ENCODE measurements around the gene MLKL.
"Not testable (repeated sequence)": the region's sequence is repeated elsewhere in the genome, so short reads cannot be mapped to it uniquely, and the experiment has no call there.

The MLKL gene

GRCh38 chr16:74657870-74658642 is 42.6 kb downstream of the MLKL start:
- Histone ChIP-seq H3K27me3 (ENCODE audit: low read depth, low read length) (no peaks in the 10 kb centered on the region), H3K9ac (ENCODE audit: low read length) (no peak overlapping the region), H3K4me3 (ENCODE audit: low read length) (no peak overlapping the region), H3K9me3 (ENCODE audit: insufficient read depth, low read length) (no peaks in the 10 kb centered on the region), H2AFZ (ENCODE audit: low read depth, low read length) (no peak overlapping the region), H4K20me1 (ENCODE audit: insufficient read depth, low read length) (peaks cover 82% of the 10 kb centered on the region), H3K36me3 (replicated peaks; ENCODE audit: low read depth, low read length) (peaks cover 78% of the 10 kb centered on the region), H3K4me1 (ENCODE audit: low read length) (peaks cover 21% of the 10 kb centered on the region), H3K4me2 (ENCODE audit: low read length) (no peak overlapping the region), H3K79me2 (ENCODE audit: low read length) (peaks cover 99% of the 10 kb centered on the region), H3K27ac (ENCODE audit: low read length) (no peak overlapping the region)
- TF ChIP-seq EZH2phosphoT487 (IDR thresholded peaks at IDR 0.05; ENCODE audit: low read depth) (no peak), CTCF (IDR thresholded peaks at IDR 0.05; ENCODE audit: low read depth, low read length) (no peak)

GRCh38 chr16:74654536-74655050 is 46.1 kb downstream of the MLKL start:
- Histone ChIP-seq H3K4me2 (ENCODE audit: low read length) (no peak overlapping the region), H3K9me3 (ENCODE audit: insufficient read depth, low read length) (no peaks in the 10 kb centered on the region), H3K27ac (ENCODE audit: low read length) (no peak overlapping the region), H3K79me2 (ENCODE audit: low read length) (peaks cover 99% of the 10 kb centered on the region), H3K4me3 (ENCODE audit: low read length) (no peak overlapping the region), H3K27me3 (ENCODE audit: low read depth, low read length) (no peaks in the 10 kb centered on the region), H3K9ac (ENCODE audit: low read length) (no peak overlapping the region), H4K20me1 (ENCODE audit: insufficient read depth, low read length) (peaks cover 69% of the 10 kb centered on the region), H3K4me1 (ENCODE audit: low read length) (peaks cover 19% of the 10 kb centered on the region), H2AFZ (ENCODE audit: low read depth, low read length) (no peak overlapping the region), H3K36me3 (replicated peaks; ENCODE audit: low read depth, low read length) (peaks cover 71% of the 10 kb centered on the region)
- TF ChIP-seq CTCF (IDR thresholded peaks at IDR 0.05; ENCODE audit: low read depth, low read length) (no peak), EZH2phosphoT487 (IDR thresholded peaks at IDR 0.05; ENCODE audit: low read depth) (no peak)

GRCh38 chr16:74652883-74653282 is 47.8 kb downstream of the MLKL start:
- H3K9ac ChIP-seq (ENCODE audit: low read length); H3K27ac ChIP-seq (ENCODE audit: low read length); H3K27me3 ChIP-seq (ENCODE audit: low read depth, low read length); H2AFZ ChIP-seq (ENCODE audit: low read depth, low read length); H3K4me2 ChIP-seq (ENCODE audit: low read length); H3K4me3 ChIP-seq (ENCODE audit: low read length); H3K9me3 ChIP-seq (ENCODE audit: insufficient read depth, low read length); H3K4me1 ChIP-seq (ENCODE audit: low read length): not testable (repeated sequence)
- peaks cover 98% of the 10 kb centered on the region for H3K79me2 ChIP-seq (ENCODE audit: low read length)
- H3K36me3 ChIP-seq (replicated peaks; ENCODE audit: low read depth, low read length), result peaks cover 62% of the 10 kb centered on the region
- peaks cover 52% of the 10 kb centered on the region for H4K20me1 ChIP-seq (ENCODE audit: insufficient read depth, low read length)

- Histone ChIP-seq H3K27me3 (ENCODE audit: low read depth, low read length) (no peaks in the 10 kb centered on the region), H4K20me1 (ENCODE audit: insufficient read depth, low read length) (peaks cover 45% of the 10 kb centered on the region), H3K9ac (ENCODE audit: low read length) (no peak overlapping the region), H3K79me2 (ENCODE audit: low read length) (peaks cover 97% of the 10 kb centered on the region), H3K36me3 (replicated peaks; ENCODE audit: low read depth, low read length) (peaks cover 60% of the 10 kb centered on the region), H3K4me1 (ENCODE audit: low read length) (no peaks in the 10 kb centered on the region), H3K9me3 (ENCODE audit: insufficient read depth, low read length) (no peaks in the 10 kb centered on the region), H3K4me3 (ENCODE audit: low read length) (no peak overlapping the region), H3K27ac (ENCODE audit: low read length) (no peak overlapping the region), H3K4me2 (ENCODE audit: low read length) (no peak overlapping the region), H2AFZ (ENCODE audit: low read depth, low read length) (no peak overlapping the region)
- TF ChIP-seq CTCF (IDR thresholded peaks at IDR 0.05; ENCODE audit: low read depth, low read length), result no peak
Measured at GRCh38 chr16:74652249-74652648, 48.4 kb downstream of the MLKL start.

Data from OCI-LY3 (cell line).